ENCODE results near the gene GPR55. TPM values are rescaled to one million over a fixed set of nuclear protein-coding genes. Genes with fewer than 3 reads are reported as not detected.
A peak's percentile ranks its signal among the peaks of the same experiment; 100 is the strongest.

Gene GPR55
- total and polyA plus RNA-seq, 10 of the 15 experiments (the other 5 are each of a cell fraction or from before 2014, with no cell fraction given) = 2.1 to 30.1 (median 16.2) TPM

DNA sequence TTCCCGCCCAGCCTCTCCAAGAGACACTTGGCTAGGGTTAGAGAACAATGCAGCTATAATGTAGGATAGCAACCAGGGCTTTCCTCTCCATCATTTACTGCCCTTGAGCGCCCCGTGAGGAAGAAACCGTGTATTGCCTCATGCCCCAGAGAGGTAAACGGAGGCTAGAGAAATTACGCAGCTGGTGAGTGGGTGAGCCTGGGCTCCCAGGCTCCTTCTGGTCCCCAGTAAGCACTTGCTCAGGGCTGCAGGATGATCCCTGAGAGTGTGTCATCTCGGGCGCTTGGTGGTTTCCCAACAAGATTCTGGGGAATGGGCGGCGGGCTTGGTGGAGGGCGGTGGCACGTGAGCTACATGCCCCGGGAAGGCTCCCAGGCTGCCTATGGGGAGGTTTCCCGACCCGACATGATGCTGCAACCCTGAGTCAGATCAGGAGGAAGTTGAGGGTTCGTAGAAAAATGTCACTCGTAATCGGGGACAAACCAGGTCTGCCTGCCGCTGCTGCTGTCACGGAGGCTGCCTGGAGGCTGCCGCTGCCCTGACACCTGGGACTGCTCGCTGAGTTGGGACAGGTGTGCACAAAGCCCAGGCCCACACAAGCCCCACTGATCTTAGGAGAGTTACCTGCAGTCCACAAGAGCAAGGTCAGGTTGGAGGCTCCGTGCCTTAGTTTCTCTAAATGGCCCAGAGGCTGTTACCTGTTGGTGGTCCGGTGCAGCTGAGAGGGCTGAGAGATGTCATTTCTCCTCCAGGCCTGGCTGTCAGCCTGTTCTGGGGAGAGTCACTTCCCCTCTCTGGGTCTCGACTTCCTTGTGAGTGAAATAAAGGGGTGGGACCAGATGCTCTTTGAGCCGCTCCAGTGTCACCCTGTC is at the start of gene GPR55 (continued):
- peak; percentile 57 for TF ChIP-seq CUX1 (IDR thresholded peaks at IDR 0.05; ENCODE audit: insufficient replicate concordance, low read depth, low read length)
- TF ChIP-seq JUND (IDR thresholded peaks at IDR 0.05; ENCODE audit: low read depth, low read length) = 0 out of 2 replicates have a peak, but pooled peaks have one; percentile 31
- TF ChIP-seq MYB (IDR thresholded peaks at IDR 0.05; ENCODE audit: borderline replicate concordance, low read depth, low read length) = no peak
- TF ChIP-seq IRF5 (IDR thresholded peaks at IDR 0.05; ENCODE audit: borderline replicate concordance) = no peak
- peak; percentile 47 for TF ChIP-seq MEF2B (IDR thresholded peaks at IDR 0.05; ENCODE audit: partially characterized antibody, poor library complexity, severe bottlenecking)
- peak; percentile 95 to 97 for TF ChIP-seq BHLHE40 (IDR thresholded peaks at IDR 0.05; ENCODE audit: borderline replicate concordance in 1 of 2, low read depth in 2 of 2, low read length in 1 of 2)
- TF ChIP-seq SP1 (IDR thresholded peaks at IDR 0.05; ENCODE audit: low read depth, low read length) = no peak
- TF ChIP-seq JUNB (IDR thresholded peaks at IDR 0.05) = peak; percentile 73; the same call in 1 of the 2 replicates
- TF ChIP-seq HCFC1 (IDR thresholded peaks at IDR 0.05; ENCODE audit: low read length) = no peak
- no peak; the same call in 1 of the 2 replicates for TF ChIP-seq TCF7 (IDR thresholded peaks at IDR 0.05; ENCODE audit: borderline replicate concordance)
- TF ChIP-seq RAD21 (IDR thresholded peaks at IDR 0.05; ENCODE audit: insufficient read depth, low read depth, low read length) = peak; percentile 64
- TF ChIP-seq, protein P1, sequence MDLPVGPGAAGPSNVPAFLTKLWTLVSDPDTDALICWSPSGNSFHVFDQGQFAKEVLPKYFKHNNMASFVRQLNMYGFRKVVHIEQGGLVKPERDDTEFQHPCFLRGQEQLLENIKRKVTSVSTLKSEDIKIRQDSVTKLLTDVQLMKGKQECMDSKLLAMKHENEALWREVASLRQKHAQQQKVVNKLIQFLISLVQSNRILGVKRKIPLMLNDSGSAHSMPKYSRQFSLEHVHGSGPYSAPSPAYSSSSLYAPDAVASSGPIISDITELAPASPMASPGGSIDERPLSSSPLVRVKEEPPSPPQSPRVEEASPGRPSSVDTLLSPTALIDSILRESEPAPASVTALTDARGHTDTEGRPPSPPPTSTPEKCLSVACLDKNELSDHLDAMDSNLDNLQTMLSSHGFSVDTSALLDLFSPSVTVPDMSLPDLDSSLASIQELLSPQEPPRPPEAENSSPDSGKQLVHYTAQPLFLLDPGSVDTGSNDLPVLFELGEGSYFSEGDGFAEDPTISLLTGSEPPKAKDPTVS (IDR thresholded peaks at IDR 0.05; ENCODE audit: low read depth, low read length) = peak; percentile 37; the same call in 1 of the 2 replicates
- TF ChIP-seq ZBED1 (IDR thresholded peaks at IDR 0.05; ENCODE audit: borderline replicate concordance) = peak; percentile 87; the same call in 1 of the 2 replicates
- TF ChIP-seq KDM1A (IDR thresholded peaks at IDR 0.05; ENCODE audit: borderline replicate concordance) = no peak
- peak; percentile 34 for TF ChIP-seq ATF7 (IDR thresholded peaks at IDR 0.05; ENCODE audit: low read depth)
- TF ChIP-seq BRCA1 (IDR thresholded peaks at IDR 0.05; ENCODE audit: low read depth, low read length) = no peak
- no peak for TF ChIP-seq ELK1 (IDR thresholded peaks at IDR 0.05; ENCODE audit: low read depth, low read length)
- no peak for TF ChIP-seq RCOR1 (conservative IDR thresholded peaks at IDR 0.05; ENCODE audit: low read depth, low read length)
- TF ChIP-seq RB1 (IDR thresholded peaks at IDR 0.05; ENCODE audit: borderline replicate concordance) = no peak
- no peak for TF ChIP-seq ZNF384 (IDR thresholded peaks at IDR 0.05; ENCODE audit: borderline replicate concordance, low read depth, low read length)
- TF ChIP-seq POLR2AphosphoS2 (IDR thresholded peaks at IDR 0.05; ENCODE audit: low read depth, low read length) = no peak
